Epithelial cell of esophagus (primary cell): ENCODE measurements around the gene KLF14.

Experiments
- DNase-seq: peaks from one replicate; pipeline ENCODE4 v3.0.0; 2010; ENCODE audit warnings: low read depth
- H3K4me3 ChIP-seq: 2 replicates; pipeline ENCODE4 v1.5.1; 2011; ENCODE audit warnings: mild to moderate bottlenecking, low read length, control low read depth
- CTCF ChIP-seq: IDR thresholded peaks from 2 replicates; pipeline ENCODE4 v1.5.1; 2011; ENCODE audit warnings: low read depth, mild to moderate bottlenecking, low read length, control low read depth, inconsistent platforms; ENCODE audit not compliant: insufficient read depth; ENCODE audit errors: missing control alignments

The KLF14 gene

GRCh38 chr7:130734815-130735716, 1.1 kb upstream of the KLF14 start:
- no peak for TF ChIP-seq CTCF
- no peak for DNase-seq
- H3K4me3 ChIP-seq: peak overlapping the region; percentile 46

GRCh38 chr7:130732980-130733930, 752 bp downstream of the KLF14 start:
- DNase-seq: peak; percentile 33
- no peak for TF ChIP-seq CTCF
- peak overlapping the region; percentile 2 for H3K4me3 ChIP-seq

- no peak for TF ChIP-seq CTCF
- DNase-seq: no peak
- H3K4me3 ChIP-seq: no peak overlapping the region
Measured at GRCh38 chr7:130723784-130724183, 10.2 kb downstream of the KLF14 start.

- no peak overlapping the region for H3K4me3 ChIP-seq
- DNase-seq: peak; percentile 49
- peak; percentile 39 for TF ChIP-seq CTCF
Measured at GRCh38 chr7:130721486-130722277, 12.3 kb downstream of the KLF14 start.

- H3K4me3 ChIP-seq: no peak overlapping the region
- no peak for DNase-seq
- no peak for TF ChIP-seq CTCF
Measured at GRCh38 chr7:130719541-130719940, 14.5 kb downstream of the KLF14 start.

- DNase-seq: no peak
- TF ChIP-seq CTCF: no peak
- H3K4me3 ChIP-seq: no peak overlapping the region
Measured at GRCh38 chr7:130712416-130712815, 21.6 kb downstream of the KLF14 start.
